GM18867 (cell line): ENCODE measurements around the gene SLC25A25.

Experiments
- ATAC-seq: cut with Tn5 transposase; IDR thresholded peaks from one replicate; pipeline ENCODE4 v1.9.1; 2021; ENCODE audit warnings: mild to moderate bottlenecking, moderate library complexity; ENCODE audit not compliant: unreplicated experiment

Gene SLC25A25

DNA sequence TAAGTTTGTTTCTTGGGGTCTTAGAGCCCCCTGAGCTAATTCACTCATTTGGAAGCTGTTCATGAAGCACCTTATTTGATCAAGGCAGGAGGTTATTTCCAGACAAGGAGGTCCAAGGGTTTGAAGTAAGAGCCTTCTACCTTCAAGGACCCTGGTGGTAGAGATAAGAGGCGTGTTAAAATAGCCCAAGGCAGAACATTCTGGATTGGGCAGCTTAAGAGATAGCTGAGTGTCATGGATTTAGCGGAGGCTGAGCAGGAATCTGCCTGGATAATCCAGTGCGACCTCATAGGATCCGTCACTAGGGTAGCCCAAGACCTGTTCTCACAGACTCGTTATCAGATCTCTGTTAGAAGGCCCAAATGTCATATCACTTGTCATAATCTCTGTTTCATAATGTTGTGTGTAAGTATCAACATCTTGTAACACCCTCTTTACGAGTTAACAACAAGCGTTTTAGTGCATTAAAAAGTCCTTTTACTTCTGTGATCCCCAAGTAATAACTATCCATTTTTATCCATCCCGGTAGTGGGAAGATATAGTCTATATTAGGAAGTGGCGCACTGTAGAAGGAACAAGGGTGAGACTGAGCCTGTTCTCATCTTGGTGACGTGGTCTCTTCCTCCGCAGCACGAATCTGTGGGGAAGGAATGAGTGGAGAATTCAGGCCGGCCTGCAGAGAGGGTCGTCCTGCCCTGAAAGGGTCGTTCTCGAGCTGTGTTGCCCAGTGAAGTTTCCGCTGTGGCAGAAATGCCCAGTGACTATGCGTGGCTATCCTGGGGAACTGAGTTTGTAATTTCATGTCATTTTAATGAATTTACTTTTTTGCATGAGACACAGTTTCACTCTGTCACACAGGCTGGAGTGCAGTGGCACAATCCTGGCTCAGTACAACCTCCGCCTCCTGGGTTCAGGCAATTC, 28.8 kb downstream of the SLC25A25 start:
- no peak for ATAC-seq

DNA sequence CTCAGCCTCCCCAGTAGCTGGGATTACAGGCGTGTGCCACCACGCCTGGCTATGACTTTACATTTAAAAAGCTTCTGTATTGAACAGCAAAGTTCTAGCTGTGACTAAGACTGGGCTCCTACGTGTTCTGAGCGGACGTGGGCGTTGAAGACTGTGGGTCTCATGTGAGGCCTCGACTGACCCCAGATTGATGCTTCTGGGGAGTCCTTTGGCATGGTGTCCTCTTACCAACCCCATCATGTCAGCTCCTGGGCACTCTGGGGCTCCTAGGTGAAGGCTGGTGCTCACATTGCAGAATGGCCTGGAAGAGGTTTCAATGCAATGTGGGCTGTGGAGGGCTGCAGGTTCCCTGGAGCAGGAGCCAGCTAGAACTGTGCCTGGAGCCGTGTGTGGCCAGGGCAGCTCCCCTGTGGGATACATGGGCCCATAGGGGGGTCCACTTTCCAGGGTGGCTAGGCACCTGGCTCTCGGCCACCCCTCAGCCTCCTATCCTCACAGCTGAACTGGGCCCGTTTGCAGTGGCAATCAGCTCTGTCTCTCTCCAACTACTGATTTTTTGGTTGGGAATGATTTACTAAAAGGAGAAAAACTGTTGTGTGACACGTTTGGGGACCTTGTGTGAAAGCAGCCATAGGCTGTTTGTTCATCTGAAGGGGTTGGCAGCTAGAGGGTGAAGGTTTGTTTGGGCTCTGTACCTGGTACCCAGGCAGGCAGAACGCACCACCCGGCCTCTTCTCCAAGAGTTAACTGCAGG, 29.7 kb downstream of the SLC25A25 start:
- ATAC-seq = no peak

DNA sequence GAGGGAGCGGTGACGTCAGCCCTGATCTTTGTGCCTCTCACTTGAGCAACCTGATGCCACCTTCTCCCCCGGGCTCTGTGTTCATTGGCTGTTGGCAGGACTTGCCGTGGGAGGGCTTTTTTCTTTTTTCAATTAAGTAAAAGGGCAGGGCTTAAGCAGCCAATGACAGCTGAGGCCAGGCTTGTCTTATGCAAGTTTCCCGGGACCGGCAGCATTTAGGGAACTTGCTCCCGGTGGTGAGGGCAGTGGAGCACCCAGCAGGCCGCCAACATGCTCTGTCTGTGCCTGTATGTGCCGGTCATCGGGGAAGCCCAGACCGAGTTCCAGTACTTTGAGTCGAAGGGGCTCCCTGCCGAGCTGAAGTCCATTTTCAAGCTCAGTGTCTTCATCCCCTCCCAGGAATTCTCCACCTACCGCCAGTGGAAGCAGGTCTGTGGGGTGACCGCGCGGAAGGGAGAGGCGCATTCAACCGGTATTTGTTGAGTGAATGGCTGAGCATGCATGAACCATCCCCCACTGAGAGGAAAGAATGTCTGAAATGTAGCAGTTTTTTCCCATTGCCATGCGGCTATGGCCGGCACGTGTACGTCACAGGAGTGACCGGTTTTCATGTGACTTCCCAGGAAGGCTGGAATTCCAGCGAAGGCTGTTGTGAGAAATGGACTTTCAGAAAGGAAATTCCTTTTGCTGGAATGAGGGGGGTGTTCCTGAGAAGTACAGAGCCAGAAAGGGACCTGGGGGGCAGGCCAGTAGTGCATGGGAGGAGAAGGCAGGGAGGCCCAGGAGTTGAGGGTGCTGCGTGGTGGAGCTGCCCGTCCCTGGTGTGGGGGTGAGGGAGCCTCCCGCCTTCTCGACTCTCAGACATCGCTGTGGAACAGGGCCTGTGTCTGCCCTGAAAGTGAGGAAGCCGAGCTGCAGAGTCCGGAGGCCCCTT, 30.5 kb downstream of the SLC25A25 start:
- no peak for ATAC-seq

DNA sequence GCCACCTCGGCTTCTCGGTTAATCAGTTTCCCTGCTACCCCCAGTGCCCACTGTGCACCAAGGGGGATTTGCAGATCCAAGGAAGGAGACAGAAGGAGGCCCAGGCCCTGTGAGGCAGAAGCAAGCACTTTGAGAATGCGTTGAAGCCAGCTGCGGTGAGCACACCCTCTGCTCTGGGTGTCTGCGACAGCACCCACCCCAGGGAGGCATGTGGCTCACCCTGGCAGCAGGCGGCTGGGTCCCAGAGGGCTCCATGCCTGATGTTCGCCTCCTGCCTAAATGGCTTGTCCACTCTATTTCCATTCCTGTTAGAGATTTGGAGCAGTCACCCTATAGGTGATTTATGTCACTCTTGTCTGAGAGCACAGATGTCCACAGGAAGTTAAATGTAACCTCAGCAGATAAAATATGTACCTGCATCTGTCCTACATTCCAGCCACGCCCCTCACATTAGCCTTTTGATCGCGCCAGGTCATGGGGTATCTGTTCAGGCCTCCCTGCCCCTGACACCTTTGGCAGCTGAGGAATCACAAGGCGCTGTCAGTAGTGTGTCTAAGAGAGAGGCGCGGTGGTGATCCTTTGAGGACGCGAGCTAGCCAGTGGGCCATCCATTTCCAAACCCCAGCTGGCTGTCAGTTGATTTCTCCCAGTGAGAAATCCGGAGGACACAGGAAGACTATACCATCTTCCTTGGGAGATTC, 31.3 kb downstream of the SLC25A25 start:
- ATAC-seq = no peak

DNA sequence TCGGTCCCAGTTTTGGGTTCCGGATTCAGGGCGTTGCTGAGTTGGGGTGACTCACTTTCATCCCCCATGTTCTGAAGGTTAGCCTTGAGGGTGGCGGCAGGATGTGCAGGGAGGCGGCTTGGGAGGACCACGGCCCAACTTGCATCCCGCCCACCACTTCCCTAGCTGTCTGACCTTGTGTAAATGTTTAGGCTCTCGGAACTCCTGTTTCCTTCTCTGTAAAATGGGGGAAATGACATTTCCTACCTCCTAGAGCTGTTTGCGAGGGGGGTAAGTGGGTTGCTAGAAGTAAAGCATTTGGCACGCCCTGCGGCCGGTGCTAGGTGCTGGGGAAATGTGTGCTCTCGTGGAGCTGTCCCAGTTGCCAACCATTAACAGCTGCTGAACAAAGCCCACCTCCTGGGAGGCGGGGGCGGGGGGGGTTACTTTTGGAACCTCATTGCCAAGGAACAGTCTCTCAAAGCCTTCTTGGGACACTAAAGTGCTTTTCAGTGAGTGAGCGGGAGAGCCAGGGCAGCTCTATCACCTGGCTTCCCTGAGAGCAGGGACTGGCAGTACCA, 32.0 kb downstream of the SLC25A25 start:
- no peak for ATAC-seq

DNA sequence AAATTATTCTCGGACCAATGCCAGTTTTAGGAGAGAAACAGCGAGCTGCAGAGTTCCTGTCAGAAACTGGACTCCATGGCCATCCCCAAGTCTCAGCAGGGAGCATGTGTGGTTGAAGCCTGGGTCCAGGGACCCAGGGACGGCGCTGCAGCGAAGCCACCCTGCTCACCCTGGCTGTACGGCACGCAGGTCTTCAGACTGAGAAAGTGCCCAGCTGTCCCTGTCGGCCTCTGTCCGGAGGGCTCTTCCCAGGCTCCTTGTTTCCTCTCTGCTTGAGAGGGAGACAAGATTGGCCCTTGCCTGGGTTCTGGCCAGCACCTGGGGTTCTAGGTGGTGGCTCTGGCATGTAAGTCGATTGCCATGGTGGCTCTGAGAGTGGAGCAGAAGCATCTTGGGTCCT, 32.5 kb downstream of the SLC25A25 start:
- no peak for ATAC-seq

DNA sequence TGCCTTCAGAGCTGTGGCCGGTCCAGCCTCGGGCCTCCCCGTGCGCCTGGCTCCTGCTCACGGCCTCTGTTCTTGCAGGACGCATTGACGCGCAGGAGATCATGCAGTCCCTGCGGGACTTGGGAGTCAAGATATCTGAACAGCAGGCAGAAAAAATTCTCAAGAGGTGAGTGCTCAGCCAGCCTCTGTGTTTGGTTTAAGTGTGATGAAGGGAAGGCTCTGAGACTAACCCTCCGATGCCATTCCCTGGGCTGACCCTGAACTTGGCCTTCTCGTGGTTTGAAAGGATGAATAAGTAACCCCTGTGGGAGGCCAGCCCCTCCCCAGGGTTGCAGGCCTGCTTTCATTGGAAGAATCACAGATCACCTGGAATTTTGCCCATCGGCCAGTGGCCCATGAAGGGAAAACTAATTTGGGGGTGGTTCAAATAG, 33.2 kb downstream of the SLC25A25 start:
- ATAC-seq = no peak

DNA sequence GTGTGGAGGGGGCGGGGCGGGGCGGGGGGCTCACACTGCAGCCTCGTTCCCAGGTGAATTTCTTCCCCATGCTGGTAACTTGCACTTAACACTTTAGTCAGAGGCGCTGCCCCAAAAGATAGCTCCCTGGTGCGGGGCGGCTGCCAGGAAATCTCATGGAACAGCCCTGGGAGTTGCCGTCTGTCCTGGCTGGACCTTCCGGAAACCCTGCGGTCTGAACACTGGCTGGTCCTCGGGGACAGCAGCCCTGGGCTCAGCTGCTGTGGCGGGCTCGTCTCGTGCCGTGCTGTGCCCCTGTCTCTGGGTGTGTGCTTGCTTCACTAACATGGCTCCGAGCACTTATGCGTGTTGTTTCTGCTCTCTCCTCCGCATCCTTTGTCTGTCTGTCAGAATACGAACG, 33.7 kb downstream of the SLC25A25 start:
- ATAC-seq = no peak

DNA sequence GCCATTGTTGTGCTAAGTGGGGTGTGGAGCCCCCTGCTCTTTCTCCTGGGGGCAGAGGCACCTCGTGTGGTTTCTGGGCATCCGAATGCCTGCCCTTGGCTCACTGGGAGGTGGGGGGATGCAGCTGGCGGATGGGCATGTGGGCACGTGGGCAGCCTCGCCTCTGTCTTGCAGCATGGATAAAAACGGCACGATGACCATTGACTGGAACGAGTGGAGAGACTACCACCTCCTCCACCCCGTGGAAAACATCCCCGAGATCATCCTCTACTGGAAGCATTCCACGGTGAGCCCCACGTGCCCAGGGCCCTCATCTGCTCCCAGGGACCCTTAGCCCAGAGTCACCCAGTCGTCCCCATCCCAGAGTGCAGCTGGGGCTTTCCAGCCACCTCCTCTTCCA, 34.2 kb downstream of the SLC25A25 start:
- ATAC-seq = no peak

DNA sequence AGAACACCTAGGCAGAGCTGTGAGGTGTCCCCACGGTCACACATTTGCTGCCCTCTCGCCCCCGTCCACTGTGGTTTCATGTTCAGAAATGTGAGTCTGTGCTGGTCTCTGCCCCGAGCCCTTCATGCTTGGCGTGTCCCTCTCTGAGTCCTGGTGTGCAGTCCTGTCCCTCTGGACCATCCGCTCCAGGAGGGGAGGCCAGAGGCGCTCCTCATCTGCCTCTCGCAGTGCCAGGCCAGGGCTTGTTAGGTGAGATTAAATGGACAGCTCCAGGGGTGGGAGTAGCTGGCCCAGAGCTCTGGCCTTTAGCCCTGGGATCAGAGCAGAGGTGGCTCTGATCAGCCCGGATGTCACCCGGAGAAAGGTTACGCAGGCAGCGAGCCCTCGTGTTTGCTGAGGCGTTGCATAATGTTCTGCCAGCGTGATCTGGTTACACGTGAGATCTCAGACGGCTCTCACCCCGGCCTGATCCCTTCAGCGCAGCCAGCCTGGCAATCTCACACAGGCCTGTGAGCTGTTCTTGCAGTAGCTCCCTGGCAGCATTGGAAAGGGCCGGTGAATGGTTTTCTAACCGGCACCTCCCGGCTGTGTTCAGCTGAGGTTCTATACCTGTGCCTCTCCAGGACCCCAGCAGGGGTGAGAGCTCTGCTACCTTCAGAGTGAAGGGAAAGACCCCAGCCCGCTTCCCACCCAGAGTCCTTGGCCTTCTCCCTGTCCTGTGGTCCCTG, 35.0 kb downstream of the SLC25A25 start:
- no peak for ATAC-seq

DNA sequence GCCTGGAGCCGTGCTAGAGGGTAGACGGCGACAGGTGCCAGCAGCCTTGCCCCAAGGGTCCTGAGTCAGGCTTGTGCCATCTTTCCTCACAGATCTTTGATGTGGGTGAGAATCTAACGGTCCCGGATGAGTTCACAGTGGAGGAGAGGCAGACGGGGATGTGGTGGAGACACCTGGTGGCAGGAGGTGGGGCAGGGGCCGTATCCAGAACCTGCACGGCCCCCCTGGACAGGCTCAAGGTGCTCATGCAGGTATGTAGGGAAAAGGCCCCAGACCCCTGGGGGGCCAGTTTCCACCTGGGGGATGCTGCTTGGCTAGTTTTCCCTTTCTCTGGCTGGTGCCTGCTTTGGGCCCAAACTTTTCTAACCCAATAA, 35.5 kb downstream of the SLC25A25 start:
- ATAC-seq = no peak

DNA sequence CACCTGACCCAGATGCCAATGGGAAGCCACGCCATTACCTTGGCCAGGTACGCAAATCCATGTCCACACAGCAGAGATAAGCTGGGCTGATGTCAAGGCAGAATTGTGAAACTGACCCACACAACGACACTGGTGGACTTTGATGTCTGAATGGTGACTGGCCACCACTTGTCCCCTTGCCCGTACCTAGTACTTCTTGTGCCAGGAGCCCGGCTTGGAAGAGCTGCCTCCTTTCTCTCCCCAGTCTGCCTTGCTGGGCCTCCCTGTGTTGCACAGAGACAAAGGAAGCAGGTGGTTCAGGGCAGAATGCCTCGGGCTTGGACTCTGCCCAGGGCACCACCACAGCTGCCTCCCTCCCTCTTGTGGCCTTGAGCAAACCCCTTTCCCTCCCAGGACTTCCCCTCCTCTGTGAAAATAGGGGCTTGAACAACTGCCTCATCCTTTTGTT, 36.2 kb downstream of the SLC25A25 start:
- ATAC-seq = no peak

DNA sequence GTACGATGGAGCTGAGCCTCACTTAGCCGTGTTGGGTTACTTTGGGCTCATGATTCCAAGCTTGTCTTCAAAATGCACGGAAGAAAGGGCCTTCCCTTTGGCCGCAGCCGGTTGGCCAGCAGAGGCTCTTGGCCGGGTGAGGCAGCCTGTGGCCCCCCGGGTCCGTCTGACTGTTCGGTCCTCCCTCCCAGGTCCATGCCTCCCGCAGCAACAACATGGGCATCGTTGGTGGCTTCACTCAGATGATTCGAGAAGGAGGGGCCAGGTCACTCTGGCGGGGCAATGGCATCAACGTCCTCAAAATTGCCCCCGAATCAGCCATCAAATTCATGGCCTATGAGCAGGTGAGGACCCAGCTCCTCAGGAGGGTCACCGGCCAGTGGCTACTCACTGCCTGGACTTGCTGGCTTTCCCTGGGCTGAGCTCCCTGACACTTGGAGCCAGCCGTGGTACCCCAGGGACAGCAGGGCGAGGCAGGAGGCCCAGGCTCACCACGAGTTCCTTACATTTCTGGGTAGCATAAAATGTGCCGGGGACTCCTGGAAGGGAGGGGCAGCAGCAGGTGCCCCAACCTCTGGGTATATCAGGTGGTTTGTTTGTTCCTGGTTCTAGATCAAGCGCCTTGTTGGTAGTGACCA, 37.6 kb downstream of the SLC25A25 start:
- no peak for ATAC-seq

DNA sequence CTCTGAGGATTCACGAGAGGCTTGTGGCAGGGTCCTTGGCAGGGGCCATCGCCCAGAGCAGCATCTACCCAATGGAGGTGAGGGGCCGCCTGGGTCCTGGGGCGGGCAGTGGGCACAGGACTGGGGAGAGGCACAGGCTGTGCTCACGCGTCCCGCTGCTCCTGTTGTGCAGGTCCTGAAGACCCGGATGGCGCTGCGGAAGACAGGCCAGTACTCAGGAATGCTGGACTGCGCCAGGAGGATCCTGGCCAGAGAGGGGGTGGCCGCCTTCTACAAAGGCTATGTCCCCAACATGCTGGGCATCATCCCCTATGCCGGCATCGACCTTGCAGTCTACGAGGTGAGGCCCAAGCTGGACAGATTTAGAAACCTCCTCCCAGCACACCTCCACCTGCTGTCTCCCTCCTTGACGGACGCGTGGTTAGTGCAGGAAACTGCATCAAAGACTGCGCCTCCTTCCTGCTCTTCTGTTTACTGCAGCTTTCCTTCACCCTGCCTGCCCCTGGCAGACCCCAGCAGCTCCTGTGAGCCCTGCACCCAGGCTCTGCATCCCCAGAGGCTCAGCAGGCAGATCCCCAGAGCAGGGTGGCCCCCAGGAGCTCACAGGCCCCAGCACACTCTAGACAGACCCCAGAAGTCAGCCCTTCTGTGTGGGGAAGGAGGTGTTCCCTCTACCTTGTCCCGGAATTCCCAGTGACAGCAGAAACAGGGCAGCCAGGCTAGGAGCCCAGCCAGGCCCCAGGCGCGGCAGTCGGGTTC, 38.3 kb downstream of the SLC25A25 start:
- ATAC-seq = no peak

DNA sequence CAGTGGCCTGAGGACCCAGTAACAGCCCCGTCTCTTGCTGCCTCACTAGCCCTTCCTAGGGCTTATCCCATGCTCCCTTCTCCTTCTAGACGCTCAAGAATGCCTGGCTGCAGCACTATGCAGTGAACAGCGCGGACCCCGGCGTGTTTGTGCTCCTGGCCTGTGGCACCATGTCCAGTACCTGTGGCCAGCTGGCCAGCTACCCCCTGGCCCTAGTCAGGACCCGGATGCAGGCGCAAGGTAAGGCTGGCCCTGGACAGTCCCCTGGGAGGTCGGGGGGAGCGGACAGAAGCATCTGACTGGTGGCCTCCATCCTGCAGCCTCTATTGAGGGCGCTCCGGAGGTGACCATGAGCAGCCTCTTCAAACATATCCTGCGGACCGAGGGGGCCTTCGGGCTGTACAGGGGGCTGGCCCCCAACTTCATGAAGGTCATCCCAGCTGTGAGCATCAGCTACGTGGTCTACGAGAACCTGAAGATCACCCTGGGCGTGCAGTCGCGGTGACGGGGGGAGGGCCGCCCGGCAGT, 39.0 kb downstream of the SLC25A25 start:
- no peak for ATAC-seq

DNA sequence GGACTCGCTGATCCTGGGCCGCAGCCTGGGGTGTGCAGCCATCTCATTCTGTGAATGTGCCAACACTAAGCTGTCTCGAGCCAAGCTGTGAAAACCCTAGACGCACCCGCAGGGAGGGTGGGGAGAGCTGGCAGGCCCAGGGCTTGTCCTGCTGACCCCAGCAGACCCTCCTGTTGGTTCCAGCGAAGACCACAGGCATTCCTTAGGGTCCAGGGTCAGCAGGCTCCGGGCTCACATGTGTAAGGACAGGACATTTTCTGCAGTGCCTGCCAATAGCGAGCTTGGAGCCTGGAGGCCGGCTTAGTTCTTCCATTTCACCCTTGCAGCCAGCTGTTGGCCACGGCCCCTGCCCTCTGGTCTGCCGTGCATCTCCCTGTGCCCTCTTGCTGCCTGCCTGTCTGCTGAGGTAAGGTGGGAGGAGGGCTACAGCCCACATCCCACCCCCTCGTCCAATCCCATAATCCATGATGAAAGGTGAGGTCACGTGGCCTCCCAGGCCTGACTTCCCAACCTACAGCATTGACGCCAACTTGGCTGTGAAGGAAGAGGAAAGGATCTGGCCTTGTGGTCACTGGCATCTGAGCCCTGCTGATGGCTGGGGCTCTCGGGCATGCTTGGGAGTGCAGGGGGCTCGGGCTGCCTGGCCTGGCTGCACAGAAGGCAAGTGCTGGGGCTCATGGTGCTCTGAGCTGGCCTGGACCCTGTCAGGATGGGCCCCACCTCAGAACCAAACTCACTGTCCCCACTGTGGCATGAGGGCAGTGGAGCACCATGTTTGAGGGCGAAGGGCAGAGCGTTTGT, 39.6 kb downstream of the SLC25A25 start:
- no peak for ATAC-seq
